Prostate gland (tissue), 2 donors: ENCODE measurements around the gene TEX29.

Experiments used
- CTCF ChIP-seq, 4 experiments: fragments of 200-600 bp in 2 of 4; fragments of 450-650 bp in 2 of 4; sonication (generic) in 2 of 4; IDR thresholded peaks; 1 replicate in 3 of 4; 2 replicates in 1 of 4; pipeline ENCODE4 v1.5.1; 2016 to 2019; ENCODE audit warnings: antibody characterized with exemption in 4 of 4, mild to moderate bottlenecking in 2 of 4, moderate library complexity in 2 of 4
- POLR2A ChIP-seq: fragments of 450-650 bp; IDR thresholded peaks from one replicate; pipeline ENCODE4 v1.6.1; 2016; ENCODE audit warnings: antibody characterized with exemption, mild to moderate bottlenecking
- POLR2AphosphoS5 ChIP-seq: sonication (generic); formaldehyde crosslinking; IDR thresholded peaks from one replicate; pipeline ENCODE4 v1.6.1; 2017; ENCODE audit warnings: antibody characterized with exemption

DNA sequence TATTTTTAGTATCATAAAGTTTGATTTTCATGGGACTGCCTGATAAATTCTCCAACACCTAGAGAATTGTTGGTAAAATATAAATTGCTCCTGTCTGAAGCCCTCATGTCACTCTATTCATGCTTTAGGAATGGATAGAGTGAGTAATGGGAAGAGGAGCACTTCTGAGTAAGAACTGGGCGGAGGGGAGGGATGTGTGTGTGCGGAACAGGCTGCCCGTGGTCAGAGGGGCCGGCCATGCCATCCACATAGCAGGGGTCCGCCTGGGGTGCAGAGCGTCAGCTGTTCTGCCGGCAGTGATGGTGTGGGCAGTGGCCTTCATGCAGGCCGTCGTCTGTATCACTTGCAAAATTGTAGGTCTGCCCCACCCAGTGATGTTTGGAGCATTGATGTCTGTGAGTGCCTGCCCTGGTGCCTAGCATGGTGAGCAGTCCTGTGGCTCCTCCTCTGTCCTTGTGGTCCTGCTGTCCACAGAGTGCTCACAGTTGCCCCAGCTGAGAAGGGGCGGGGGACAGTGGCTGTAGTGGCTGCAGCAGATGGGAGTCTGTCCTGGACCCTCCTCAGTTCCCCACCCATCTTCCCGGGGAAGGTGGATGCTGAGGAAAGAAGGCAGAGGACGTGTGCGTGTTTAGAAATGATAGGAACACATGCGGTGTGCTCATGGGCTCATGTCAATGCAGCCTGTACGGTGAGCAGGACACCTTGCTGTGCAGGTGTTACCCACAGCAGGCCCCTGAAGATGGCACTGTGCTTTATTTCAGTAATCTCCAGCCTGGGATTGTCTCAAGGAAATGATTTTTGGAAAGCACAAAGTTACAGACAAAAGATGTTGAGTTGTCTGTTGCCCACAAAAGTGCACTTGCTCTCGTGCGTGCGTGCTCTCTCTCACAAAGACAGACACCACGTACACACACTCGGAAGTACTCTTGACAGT, 49.4 kb upstream of the TEX29 start:
- TF ChIP-seq CTCF (IDR thresholded peaks at IDR 0.05) (no peak), POLR2A (no peak), POLR2AphosphoS5 (no peak)
